ENCODE measurements around the gene ATOSA.

The ATOSA gene

GRCh38 chr15:52682200-52682599 is 3.0 kb upstream of the ATOSA start:
- no peak for ATAC-seq
- TF ChIP-seq ZNF565 (CRISPR knock-in tag; conservative IDR thresholded peaks at IDR 0.05; ENCODE audit: low read depth) (no peak), GLIS3 (CRISPR knock-in tag; IDR thresholded peaks at IDR 0.05) (no peak), ZFP30 (CRISPR knock-in tag; IDR thresholded peaks at IDR 0.05) (no peak), TCF4 (CRISPR knock-in tag; IDR thresholded peaks at IDR 0.05; ENCODE audit: borderline replicate concordance) (no peak), PATZ1 (CRISPR knock-in tag; IDR thresholded peaks at IDR 0.05; ENCODE audit: borderline replicate concordance) (no peak), BACH2 (CRISPR knock-in tag; IDR thresholded peaks at IDR 0.05; ENCODE audit: borderline replicate concordance) (no peak)

- TF ChIP-seq TCF4 (CRISPR knock-in tag; IDR thresholded peaks at IDR 0.05; ENCODE audit: borderline replicate concordance) (no peak), ZNF8 (CRISPR knock-in tag; IDR thresholded peaks at IDR 0.05) (no peak), ZC3H10 (CRISPR knock-in tag; IDR thresholded peaks at IDR 0.05) (no peak), GLIS3 (CRISPR knock-in tag; IDR thresholded peaks at IDR 0.05) (no peak), CSDC2 (CRISPR knock-in tag; IDR thresholded peaks at IDR 0.05) (no peak), ARNTL (CRISPR knock-in tag; IDR thresholded peaks at IDR 0.05; ENCODE audit: borderline replicate concordance, low read depth) (no peak), PATZ1 (CRISPR knock-in tag; IDR thresholded peaks at IDR 0.05; ENCODE audit: borderline replicate concordance) (no peak), ESRRG (CRISPR knock-in tag; IDR thresholded peaks at IDR 0.05) (no peak), ZNF70 (CRISPR knock-in tag; IDR thresholded peaks at IDR 0.05) (no peak), TSHZ2 (CRISPR knock-in tag; IDR thresholded peaks at IDR 0.05) (no peak), ZNF565 (CRISPR knock-in tag; conservative IDR thresholded peaks at IDR 0.05; ENCODE audit: low read depth) (no peak), SNAI2 (CRISPR knock-in tag; IDR thresholded peaks at IDR 0.05) (no peak), OSR1 (CRISPR knock-in tag; IDR thresholded peaks at IDR 0.05) (no peak)
- no peak for ATAC-seq
Observed at GRCh38 chr15:52681441-52681840, 2.3 kb upstream of the ATOSA start.

GRCh38 chr15:52680761-52681160 is 1.6 kb upstream of the ATOSA start:
- TF ChIP-seq GLIS3 (CRISPR knock-in tag; IDR thresholded peaks at IDR 0.05) (no peak), ZFP30 (CRISPR knock-in tag; IDR thresholded peaks at IDR 0.05) (no peak), CREB5 (CRISPR knock-in tag; IDR thresholded peaks at IDR 0.05; ENCODE audit: low read depth) (no peak), PPARA (CRISPR knock-in tag; IDR thresholded peaks at IDR 0.05; ENCODE audit: borderline replicate concordance) (no peak), ISL1 (CRISPR knock-in tag; IDR thresholded peaks at IDR 0.05) (no peak), PATZ1 (CRISPR knock-in tag; IDR thresholded peaks at IDR 0.05; ENCODE audit: borderline replicate concordance) (no peak), ZNF70 (CRISPR knock-in tag; IDR thresholded peaks at IDR 0.05) (no peak), TOX (CRISPR knock-in tag; IDR thresholded peaks at IDR 0.05; ENCODE audit: borderline replicate concordance) (no peak), CSRNP3 (CRISPR knock-in tag; IDR thresholded peaks at IDR 0.05) (no peak), ZNF8 (CRISPR knock-in tag; IDR thresholded peaks at IDR 0.05) (no peak), OSR1 (CRISPR knock-in tag; IDR thresholded peaks at IDR 0.05) (no peak), SNAI2 (CRISPR knock-in tag; IDR thresholded peaks at IDR 0.05) (no peak), RARB (CRISPR knock-in tag; IDR thresholded peaks at IDR 0.05) (no peak), POU6F1 (CRISPR knock-in tag; IDR thresholded peaks at IDR 0.05; ENCODE audit: borderline replicate concordance, low read depth) (no peak)
- no peak for ATAC-seq

Measured in SK-N-SH treated with all-trans-retinoic acid at 6 μM for 48 hours (cell line).